ENCODE data around the gene COL26A1.
"Not testable (repeated sequence)": the region's sequence is repeated elsewhere in the genome, so short reads cannot be mapped to it uniquely, and the experiment has no call there.

The COL26A1 gene

DNA sequence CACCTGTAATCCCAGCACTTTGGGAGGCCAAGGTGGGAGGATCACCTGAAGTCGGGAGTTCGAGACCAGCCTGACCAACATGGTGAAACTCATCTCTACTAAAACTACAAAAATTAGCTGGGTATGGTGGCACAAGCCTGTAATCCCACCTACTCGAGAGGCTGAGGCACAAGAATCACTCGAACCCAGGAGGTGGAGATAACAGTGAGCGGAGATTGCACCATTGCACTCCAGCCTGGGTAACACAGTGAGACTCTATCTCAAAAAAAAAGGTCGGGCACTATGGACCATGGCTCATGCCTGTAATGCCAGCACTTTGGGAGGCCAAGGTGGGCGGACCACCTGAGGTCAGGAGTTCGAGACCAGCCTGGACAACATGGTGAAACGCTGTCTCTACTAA, 127.8 kb downstream of the COL26A1 start:
- not testable (repeated sequence) for DNase-seq (ENCODE audit: low spot score)

DNA sequence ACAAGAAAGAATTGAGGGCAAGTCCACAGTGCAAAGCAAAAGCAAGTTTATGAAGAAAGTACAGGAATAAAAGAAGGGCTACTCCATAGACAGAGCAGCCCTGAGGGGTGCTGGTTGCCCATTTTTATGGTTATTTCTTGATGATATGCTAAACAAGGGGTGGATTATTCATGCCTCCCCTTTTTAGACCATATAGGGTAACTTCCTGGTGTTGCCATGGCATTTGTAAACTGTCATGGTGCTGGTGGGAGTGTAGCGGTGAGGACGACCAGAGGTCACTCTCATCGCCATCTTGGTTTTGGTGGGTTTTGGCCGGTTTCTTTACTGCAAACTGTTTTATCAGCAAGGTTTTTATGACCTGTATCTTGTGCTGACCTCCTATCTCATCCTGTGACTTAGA, 128.8 kb downstream of the COL26A1 start:
- FAIRE-seq; DNase-seq (ENCODE audit: low spot score): not testable (repeated sequence)

More for the DNA sequence above, 127.8 kb downstream of the COL26A1 start:
- not testable (repeated sequence) for FAIRE-seq

DNA sequence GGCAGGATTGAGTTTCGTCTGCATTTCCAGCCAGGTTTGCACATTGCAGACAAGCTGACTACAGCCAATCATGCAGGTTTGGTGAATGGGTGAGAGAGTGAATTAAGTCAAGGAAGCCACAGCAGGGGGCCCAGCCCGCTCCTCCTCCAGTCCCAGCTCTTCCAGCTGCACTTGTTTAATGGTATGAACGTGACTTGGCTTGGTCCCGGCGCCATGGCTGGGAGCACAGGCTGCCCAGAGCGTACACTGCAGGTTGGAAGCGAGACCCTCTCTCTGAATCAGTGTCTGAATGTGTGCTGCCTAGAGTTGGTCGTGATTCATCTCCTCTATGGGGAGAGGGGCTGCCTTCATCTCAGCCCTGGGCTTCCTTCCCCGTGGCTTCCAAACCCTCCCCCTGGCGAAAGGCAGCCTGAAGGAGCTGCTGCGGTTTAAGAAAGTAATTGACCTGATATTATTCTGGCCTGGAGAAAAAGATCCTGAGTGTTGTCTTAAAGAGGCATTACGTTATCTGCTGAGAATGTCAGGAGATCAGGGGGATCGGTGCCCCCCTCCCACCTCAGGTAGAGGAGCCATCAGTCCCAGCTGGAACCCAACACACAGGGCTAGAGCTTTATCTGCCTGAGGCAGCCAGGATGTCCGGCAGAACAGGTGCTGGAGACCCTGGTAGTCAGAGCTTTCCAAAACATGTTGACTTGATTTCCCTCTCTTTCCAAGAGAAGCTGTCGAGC, 132.1 kb downstream of the COL26A1 start:
- no peak for FAIRE-seq
- DNase-seq (ENCODE audit: low spot score), result no peak

DNA sequence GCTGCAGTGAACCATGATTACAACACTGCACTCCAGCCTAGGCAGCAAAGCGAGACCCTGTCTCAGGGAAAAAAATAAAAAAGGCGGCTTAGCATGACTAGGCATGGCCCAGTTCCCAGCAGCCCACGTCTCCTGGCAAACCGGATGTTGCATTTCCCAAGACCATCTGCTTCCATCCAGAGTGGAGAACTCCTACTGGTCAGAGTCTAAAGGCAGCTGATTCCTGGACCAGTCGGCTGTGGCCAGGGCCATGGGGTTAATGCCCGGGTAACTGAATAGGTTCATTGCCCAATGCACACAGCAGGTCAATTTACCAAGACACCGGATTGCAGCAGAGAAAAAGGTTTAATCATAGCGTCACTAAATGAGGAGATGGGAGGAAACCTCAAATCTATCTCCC, 133.3 kb downstream of the COL26A1 start:
- FAIRE-seq (no peak), DNase-seq (ENCODE audit: low spot score) (no peak)

DNA sequence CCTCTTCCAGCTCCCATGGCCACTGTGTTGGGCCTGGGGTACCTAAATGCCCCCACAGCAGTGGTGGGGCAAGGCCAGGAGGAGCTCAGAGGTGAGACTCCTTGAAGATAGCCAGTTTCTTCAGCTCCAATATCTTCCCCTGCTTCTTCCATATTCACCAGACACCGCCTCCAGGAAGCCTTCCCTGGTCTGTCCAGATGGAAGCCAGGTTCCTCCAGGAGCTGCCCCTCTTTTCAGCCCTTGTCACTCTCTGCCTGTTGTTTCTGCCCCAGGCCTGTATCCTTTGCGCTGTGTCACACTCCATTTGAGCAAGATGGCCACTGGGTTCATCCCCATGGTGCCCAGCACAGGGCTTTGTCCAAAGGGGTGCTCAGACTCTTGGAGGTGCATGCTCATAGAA, 138.7 kb downstream of the COL26A1 start:
- no peak for FAIRE-seq
- DNase-seq (ENCODE audit: low spot score), result no peak

DNA sequence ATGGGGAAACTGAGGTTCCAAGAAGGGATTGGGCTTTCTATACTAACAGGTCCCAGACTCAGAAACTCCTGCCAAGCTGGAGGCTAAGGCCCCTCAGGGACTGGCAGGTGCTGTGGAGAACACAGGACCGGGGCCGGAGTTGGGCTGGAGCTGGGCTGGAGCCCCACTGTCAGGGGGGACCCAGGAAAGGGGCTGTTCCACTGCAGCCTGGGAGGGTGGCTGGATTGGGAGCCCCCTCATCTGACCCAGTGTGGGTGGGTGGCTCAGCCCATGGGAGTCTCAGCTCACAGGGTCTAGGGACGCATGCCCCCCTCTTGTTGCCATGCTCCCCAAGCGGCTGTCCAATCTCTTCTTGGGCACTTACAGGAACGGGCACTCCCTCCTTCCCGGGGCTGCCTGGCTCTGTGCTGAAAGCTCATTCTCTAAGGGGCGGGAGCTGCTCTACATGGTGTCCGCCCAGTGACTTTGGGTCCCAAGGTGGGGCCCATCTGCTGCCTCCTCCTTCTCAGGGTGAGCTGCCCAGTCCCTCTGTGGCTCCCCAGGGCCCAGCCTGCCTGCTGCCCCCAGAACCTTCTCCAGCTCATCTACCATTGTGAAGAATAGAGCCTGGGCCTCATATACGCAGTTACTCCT, 139.9 kb downstream of the COL26A1 start:
- no peak for DNase-seq (ENCODE audit: low spot score)
- no peak for FAIRE-seq

DNA sequence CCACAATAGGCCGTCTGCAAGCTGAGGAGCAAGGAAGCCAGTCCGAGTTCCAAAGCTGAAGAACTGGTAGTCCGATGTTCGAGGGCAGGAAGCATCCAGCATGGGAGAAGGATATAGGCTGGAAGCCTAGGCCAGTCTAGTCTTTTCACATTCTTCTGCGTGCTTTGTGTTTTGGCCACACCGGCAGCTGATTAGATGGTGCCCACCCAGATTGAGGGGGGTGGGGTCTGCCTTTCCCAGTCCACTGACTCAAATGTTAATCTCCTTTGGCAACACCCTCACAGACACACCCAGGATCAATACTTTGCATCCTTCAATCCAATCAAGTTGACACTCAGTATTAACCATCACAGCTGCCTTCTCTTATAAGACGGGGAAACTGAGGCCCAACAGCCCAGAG, 142.8 kb downstream of the COL26A1 start:
- DNase-seq (ENCODE audit: low spot score); FAIRE-seq: not testable (repeated sequence)

DNA sequence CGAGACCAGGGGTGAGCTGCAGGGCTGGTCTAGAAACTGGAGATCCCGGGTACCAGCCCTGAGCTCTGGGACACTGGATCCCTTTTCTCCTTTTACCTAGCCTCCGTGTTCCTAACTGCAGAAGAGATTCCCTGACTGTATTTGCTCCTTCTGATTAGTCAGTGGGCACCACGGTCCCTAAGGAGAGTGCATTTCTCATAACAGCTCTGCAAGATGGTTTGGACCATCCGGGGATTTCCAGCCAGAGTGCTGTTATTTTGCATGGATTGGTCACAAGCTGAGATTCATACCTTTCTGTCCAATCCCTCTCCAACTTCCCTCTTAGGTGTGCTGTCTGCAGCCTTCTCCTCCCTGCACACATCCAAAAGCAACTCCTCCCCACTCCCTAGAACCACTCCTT, 143.9 kb downstream of the COL26A1 start:
- no peak for DNase-seq (ENCODE audit: low spot score)
- no peak for FAIRE-seq

DNA sequence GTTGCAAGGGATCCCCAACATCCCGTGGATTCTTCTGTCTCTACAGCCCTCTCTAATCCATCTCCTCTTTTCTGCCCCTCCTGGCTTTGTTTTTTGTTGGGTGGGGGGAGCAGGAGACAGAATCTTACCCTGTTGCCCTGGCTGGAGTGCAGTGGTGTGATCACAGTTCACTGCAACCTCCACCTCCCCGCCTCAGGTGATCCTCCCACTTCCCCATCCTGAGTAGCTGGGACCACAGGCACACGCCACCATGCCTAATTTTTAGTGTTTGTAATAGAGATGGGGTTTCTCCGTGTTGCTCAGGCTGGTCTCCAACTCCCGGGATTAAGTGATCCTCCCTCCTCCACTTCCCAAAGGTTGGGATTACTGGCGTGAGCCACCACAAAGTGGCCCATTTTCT, 144.7 kb downstream of the COL26A1 start:
- DNase-seq (ENCODE audit: low spot score) (no peak), FAIRE-seq (peak; percentile 30)

DNA sequence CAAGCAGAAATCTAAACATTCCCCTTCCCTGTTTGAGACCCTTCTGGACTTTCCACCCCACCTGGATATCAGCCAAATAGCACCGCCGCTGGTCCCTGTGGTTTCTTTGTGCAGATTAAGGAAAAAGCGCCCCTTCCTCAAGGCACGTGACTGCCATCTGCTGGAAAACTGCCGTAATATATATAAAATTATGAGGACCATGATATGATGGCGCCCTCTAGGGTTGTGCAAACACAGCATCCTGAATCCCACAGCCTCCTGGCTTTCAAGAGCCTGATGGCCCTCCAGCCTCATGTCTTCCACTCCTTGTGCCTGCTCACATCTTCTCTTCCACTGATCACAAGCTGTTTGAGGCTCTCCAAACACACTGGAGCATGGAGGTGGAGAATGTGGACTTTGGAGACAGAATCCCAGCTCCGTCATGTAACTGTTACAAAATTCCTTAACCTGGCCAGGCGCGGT, 145.1 kb downstream of the COL26A1 start:
- DNase-seq (ENCODE audit: low spot score), result peak; percentile 85

DNA sequence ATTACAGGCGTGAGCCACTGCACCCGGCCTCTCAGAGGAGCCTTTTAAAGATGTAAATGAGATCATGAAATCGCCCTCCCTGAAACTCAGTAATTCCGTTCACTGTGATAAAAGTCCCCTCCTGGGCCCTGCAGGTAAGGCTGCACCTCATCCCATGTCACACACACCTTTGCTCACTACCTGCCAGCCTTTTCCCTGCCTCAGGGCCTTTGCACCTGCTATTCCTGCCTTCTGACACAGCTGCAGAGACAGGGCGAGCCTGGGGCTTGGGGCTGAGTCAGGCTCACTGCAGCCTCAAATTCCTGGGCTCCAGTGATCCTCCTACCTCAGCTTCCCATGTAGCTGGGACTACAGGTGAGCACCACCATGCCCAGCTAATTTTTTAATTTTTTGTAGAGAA, 147.6 kb downstream of the COL26A1 start:
- FAIRE-seq (no peak), DNase-seq (ENCODE audit: low spot score) (no peak)

More for the DNA sequence above, 145.1 kb downstream of the COL26A1 start:
- FAIRE-seq, result peak; percentile 89

DNA sequence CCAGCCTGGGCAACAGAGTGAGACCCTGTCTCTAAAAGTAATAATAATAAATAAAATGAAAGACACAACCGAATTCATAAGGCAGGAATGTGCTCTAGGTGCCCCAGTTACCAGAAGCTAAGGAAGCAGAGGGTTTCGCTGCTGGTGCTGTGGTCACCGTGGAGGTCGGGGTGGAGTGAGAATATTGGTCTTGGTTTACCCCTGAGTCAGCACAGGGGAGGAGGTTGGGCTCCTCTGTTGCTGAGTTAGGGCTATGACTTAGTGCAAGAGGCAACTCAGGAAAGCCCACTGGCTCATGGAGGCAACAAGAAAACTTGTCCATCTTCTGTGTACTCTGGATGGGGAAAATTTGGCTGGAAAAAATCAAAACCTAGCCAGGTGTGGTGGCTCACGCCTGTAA, 149.3 kb downstream of the COL26A1 start:
- DNase-seq (ENCODE audit: low spot score), result no peak
- FAIRE-seq, result no peak

DNA sequence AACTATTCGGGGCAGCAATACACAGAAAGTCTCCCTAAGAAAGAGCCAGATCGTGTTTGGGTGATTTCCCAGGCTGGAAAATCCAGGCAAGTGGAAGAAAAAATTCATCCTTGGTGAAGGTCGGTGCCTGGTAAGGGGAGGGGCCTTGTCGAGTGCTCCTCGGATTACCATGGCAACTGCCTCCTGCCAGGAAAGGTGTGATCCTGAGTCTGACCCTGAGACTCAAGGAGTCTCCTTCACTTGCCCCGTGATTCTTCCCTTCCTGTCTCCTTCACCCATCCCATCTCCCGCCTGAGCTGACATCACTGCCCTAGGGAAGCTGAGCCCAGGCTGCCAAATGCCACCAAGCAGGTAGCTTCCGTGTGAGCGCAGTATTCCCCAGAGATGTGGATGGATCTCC, 154.2 kb downstream of the COL26A1 start:
- no peak for FAIRE-seq
- DNase-seq (ENCODE audit: low spot score), result no peak

DNA sequence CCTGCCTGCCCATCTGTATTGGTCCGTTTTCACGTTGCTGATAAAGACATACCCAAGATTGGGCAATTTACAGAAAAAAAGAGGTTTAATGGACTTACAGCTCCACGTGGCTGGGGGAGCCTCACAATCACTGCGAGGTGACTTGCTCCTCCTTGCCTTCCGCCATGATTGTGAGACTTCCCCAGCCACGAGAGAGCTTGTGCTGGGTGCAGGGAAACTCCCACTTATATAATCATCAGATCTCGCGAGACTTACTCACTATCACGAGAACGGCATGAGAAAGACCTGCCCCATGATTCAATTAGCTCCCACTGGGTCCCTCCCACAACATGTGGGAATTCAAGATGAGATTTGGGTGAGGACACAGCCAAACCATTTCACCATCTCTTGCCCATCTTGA, 154.6 kb downstream of the COL26A1 start:
- FAIRE-seq, result peak; percentile 9
- no peak for DNase-seq (ENCODE audit: low spot score)

DNA sequence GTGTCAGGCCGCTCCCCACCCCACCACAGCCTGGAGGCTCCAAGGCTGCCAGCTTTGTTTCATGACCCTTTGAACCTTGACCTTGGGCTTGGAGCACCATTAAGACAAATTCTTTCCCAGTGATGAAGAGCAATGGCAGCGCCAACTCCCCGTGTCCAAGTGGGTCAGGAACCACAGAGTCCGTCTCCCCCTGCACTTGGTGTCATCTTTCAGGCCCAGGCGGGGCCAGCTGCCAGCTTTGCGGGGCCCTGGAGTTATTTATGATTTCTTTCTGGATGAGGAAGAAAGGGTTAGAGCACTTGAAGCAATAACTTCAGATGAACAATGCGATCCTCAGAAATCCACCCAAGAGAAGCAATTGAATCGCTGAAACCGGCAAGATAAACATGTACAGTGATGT, 155.7 kb downstream of the COL26A1 start:
- FAIRE-seq, result peak; percentile 66
- peak; percentile 70 for DNase-seq (ENCODE audit: low spot score)

DNA sequence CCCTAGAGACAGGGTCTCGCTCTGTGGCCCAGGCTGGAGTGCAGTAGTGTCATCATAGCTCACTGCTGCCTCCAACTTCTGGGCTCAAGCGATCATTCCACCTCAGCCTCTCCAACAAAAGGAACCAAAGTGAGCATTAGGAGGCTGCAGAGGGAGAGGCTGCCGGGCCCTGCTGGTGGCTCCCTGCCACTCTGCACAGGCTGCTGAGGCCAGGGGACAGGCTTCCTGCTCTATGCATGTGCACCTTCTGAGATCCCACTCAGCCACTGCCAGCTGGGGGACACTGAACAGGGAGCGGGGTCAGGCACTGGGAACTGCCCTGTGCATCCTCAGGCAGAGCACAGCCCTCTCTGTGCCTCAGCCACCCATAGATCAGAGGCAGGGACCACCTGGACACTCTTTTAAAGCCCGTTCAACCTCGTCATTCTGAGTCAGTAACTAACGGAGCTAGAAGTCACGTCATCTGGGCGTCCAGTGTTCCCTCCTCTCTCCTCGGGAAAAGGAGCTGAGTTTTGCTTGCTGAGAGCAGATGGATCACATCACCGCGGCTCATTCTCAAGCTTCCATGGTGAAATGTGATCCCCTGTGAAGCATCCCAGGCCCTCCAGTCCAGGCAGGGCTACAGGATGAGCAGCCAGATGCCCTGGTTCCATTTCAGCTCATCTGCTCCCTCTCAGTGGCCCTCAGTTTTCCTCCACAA, 156.8 kb downstream of the COL26A1 start:
- DNase-seq (ENCODE audit: low spot score) (no peak), FAIRE-seq (no peak)

DNA sequence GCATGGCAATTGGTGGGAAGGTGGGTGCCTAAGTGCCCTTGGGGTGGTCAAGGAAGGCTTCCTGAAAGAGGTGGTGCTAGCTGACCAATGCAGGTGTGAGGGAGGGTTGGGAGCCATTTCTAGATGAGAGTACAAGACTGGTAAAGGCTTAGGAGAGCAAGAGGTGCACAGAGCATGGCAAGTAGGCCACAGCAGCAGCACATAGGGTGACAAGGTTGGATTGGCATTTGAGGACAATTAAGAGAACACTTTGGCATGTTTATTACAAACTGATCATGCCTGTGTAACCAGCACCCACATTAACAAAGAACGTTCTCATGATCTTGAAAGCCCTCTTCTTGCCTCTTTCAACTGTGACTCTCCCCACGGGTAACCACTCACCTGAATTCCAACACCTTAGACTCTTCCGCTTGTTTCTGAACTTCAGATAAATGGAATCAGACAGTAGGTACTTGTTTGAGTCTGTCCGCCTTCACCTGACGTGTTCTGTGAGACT, 158.8 kb downstream of the COL26A1 start:
- no peak for DNase-seq (ENCODE audit: low spot score)
- FAIRE-seq, result no peak

DNA sequence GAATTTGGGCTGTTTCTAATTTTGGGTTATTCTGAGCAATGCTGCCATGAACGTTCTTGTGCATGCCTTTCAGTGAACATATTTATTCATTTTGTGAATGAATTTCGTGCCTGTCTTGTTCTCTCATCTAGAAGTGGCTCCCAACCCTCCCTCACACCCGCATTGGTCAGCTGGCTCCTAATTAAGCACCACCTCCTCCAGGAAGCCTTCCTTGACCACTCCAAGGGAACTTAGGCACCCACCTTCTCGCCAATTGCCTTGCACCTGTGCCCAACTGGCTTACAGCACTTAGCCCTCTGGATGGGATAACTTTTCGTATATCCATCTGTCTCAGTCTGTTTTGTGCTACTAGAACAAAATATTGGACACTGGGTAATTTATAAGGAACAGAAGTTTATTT, 159.3 kb downstream of the COL26A1 start:
- no peak for DNase-seq (ENCODE audit: low spot score)
- FAIRE-seq, result peak; percentile 27

DNA sequence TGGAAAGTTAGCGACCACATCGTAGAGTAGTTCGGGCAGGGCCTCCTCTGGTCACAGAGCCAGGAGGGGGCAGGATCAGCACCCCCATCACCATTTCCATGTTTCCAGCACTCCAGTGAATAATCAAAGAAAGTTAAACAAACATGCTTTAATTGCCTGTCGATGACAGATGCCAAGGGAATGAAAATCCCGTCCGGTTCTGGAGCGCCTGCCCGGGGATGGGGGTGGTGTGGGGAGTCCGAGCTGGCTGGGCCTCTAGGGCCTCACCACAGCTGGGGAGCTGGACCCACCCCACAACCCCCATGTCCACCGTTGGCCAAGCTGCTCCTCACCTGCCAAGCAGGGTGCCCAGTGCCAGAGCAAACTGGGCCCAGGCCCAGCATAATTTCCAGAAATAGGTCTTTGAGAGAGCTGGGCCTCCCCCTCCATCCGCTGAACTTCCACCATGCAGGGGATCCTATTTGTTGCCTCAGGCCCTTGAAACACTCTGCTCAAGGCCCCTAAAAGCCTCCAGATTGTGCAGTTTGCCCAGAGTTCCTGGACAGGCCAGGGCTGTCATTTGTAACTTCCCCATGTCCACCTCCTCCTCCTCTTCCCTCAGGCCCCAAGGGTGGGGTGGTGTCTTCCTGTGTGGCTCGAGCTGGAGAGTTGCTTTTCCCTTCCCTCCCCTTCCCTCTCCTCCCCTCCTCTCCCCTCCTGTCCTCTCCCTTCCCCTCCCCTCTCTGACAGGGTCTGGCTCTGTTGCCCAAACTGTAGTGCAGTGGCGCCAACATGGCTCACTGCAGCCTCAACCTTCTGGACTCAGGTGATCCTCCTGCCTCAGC, 165.4 kb downstream of the COL26A1 start:
- FAIRE-seq (peak; percentile 63), DNase-seq (ENCODE audit: low spot score) (no peak)

DNA sequence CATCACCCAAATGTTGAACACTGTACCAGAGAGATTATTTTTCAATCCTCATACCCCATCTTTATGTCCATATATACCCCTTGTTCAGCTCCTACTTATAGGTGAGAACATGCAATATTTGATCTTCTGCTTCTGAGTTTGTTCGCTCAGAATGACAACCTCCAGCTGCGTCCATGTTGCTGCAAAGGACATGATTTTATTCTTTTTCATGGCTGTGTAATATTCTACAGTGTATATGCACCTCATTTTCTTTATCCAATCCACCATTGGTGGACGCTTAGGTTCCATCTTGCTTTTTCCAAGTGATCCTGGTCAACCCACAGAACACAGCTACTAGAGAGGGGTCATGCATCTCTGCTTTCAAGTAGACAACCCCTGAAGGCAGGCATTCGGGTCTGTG, 166.9 kb downstream of the COL26A1 start:
- DNase-seq (ENCODE audit: low spot score), result no peak
- FAIRE-seq, result no peak

DNA sequence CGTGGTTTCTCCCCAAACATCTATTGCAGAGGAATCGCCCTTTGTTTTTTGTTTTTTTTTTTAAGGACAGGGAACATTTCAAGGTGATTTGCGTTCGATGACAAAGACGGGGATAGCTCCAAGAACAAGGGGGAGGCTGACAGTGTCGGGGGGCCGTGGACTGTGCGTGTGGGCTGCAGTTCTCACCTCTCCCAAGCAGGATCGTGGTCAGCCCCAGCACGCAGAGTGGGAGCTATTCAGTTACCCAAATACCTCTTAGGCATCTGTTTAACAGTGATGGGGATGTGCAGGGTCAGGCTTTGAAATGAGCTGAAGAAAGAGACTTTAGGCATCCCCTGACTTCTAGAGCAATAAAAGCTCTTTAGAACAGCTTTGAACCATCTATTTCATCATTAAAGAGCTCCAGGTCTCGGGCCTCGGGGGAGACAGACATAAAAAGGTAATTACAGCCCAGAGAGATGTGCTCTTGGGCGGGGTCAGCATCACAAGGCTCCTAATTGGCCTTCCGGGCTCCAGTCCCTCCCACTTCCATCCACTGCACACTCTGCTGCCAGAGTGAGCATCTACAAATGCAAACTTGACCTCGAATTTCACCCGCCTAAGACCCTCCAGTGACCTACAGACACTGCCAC, 169.2 kb downstream of the COL26A1 start:
- no peak for DNase-seq (ENCODE audit: low spot score)

More for the DNA sequence above, 169.2 kb downstream of the COL26A1 start:
- FAIRE-seq, result no peak

Measured in urothelium cell line (cell line).